VCaP (cell line): ENCODE measurements around the gene PDE8B.

Source experiments
- H3K27ac ChIP-seq: fragments of 450-650 bp; 2 replicates; pipeline ENCODE4 v1.5.1; 2017
- TF ChIP-seq, protein P1 (sequence below): fragments of 450-650 bp; conservative IDR thresholded peaks from 2 replicates; pipeline ENCODE4 v1.5.1; 2017; ENCODE audit warnings: mild to moderate bottlenecking, moderate library complexity

The PDE8B gene

DNA sequence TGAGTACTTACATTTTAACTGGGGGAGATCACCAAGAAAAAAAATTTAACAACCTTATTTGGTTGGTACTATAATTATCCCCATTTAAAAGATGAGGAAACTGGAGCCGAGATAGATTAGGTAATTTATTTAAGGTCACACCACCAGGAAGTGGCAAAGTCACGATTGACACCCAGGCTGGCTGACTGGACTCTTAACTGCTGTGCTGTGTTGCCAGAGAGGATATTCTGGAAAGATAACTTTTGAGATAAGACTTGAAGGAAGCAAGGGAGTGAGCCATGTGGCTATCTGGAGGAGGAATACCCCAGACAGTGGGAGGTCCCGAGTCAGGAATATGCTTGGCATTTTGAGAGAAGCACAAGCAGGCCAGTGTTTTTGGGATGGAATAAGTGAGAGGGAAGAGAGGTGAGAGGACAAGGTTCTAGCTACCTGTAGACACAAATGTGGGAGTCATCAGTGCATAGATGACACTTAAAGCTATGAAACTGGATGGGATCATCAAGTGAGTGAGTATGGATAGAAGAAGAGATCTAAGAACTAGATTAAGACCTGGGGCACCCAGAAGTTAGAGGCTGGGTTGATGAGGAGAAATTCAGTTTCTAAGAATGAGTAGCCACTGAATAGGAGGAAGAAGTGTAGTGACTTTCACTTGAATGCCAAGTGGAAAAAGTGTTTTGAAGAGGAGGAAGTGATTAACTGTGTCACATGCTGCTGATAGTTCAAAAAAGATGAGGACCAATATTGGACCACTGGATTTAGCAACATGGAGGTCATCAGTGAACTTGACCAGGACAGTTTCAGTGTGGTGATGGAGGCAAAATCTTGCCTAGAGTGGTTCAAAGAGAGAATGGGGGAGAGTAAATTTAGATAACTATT is 25.6 kb downstream of the PDE8B start:
- TF ChIP-seq, protein P1, sequence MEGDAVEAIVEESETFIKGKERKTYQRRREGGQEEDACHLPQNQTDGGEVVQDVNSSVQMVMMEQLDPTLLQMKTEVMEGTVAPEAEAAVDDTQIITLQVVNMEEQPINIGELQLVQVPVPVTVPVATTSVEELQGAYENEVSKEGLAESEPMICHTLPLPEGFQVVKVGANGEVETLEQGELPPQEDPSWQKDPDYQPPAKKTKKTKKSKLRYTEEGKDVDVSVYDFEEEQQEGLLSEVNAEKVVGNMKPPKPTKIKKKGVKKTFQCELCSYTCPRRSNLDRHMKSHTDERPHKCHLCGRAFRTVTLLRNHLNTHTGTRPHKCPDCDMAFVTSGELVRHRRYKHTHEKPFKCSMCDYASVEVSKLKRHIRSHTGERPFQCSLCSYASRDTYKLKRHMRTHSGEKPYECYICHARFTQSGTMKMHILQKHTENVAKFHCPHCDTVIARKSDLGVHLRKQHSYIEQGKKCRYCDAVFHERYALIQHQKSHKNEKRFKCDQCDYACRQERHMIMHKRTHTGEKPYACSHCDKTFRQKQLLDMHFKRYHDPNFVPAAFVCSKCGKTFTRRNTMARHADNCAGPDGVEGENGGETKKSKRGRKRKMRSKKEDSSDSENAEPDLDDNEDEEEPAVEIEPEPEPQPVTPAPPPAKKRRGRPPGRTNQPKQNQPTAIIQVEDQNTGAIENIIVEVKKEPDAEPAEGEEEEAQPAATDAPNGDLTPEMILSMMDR = no peak
- H3K27ac ChIP-seq = no peak overlapping the region

DNA sequence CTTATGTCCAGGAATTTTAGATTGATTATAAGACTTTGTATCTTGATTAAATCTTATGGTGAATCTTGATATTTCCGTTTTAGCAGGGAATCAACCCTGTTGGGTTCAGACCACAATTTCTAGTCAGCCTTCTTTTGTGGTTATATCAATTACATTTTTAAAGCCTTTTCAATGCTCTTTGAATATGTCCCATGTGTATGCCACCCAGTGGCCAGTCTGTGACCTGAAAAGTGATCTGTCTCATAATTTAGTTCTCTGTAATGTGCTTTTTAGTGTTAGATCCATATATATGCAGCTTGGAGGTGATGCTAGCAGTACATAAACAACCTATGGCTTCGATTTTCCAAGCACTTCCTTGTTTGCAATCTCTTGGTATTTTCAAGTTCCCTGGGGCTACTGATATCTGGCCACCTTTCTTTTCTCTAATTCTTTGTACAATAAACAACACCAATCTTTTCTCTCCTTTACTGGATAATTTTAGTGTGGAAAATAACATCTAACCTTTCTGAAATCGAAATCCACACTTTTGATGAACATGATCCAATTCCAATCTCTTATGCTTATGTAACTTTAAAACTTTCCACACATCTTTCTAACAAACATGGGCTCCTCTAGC is 28.8 kb downstream of the PDE8B start:
- no peak overlapping the region for H3K27ac ChIP-seq
- TF ChIP-seq, protein P1 = peak; percentile 80

DNA sequence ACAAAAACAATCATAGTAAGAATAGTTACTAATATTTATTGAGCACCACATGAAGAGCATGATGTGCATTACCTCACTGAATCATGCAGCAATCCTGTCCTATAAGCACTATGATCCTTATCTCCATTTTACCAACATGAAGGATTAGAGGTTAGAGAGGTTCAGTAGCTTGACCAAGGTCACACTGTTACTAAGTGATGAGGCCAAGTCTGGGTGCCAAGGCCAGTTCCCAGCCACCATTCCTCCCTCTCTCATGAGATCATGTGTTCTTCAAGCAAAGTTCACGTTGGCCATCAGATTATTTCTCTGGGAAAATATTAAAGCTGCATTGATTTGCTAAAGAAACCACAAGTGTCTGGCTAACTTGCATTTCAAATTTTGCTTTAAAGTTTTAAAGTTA is 31.0 kb downstream of the PDE8B start:
- TF ChIP-seq, protein P1 = no peak
- peak overlapping the region; percentile 38 for H3K27ac ChIP-seq

DNA sequence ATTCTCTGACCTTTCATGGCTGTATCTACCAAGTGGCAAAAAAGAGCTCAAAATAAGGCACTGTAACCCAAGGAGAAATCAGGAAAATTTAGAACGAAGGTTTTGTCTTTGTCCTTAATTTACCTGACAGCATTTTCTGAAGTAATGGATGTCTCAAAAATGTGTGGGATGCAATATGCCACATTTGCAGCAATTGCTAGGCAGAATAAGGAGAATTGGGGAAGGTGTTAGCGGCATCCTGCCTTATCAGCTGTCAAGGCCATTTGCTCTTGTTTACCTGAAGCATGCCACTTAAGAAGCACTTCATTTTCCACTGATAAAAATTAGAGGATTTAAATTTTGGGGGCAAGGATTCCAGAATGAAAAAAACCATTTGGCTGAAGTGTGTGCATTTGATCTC is 39.0 kb downstream of the PDE8B start:
- H3K27ac ChIP-seq = no peak overlapping the region
- TF ChIP-seq, protein P1 = no peak

DNA sequence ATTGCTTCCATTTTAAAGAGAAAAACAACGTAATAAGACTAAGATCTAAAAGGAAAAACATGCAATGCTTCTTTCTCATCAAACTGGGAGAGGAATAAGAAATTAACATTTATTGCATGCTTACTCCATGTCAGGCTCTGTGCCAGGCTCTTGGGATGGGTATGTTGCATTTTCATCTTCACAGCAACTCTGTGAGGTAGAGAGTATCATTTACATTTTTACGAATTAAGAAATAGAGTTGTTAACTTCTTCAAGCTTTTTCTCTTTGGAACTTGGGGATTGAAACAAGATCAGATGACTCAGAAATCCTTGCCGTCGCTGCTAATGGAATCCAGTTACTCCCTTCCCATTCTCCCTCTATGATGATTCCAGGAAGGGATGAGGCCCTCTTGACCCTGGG is 39.5 kb downstream of the PDE8B start:
- TF ChIP-seq, protein P1 = no peak
- H3K27ac ChIP-seq = no peak overlapping the region

DNA sequence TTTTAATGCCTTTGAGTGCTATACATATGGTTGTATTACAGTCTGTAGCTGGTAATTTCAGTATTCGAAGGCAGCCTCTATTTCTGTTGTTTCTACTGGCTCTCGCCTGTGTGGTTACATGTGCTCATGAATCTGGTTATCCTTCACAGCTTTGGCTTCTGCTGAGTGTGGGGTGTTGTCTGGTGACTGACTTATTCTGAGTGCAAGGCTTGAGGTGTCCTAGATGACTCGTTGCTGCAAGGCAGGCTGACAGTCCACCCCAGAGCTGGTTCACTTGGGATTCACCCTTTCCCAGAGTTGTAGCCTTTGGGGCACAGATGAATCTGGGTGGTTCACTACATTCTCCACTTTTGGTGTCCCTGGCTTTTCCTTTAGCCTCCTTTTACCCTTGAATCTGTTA is 41.4 kb downstream of the PDE8B start:
- TF ChIP-seq, protein P1 = no peak

DNA sequence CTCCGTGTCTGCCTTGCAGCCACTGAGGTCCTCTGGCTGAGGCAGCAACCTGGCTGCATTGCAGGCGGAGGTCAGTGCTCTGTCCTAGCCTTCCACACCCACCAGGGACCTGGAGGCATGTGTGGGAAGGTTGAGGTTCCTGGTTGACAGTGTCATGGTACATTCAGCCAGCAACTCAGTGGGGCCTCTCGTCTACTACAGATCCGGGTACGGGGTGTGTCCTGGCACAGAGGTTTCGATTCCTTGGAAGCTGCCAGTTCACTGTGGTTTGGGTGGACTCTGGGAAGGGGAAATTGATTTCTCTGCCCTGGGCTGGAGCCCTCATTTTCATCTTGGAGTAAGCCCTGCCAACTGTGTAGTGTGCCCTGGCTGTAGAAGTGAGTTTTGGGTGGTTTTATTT is 45.1 kb downstream of the PDE8B start:
- TF ChIP-seq, protein P1 = no peak
- H3K27ac ChIP-seq = no peak overlapping the region

More for the DNA sequence above, 41.4 kb downstream of the PDE8B start:
- H3K27ac ChIP-seq = no peak overlapping the region
